ENCODE data around the gene MYBPC3.
A peak's percentile ranks its signal among the peaks of the same experiment; 100 is the strongest.

Gene MYBPC3

DNA sequence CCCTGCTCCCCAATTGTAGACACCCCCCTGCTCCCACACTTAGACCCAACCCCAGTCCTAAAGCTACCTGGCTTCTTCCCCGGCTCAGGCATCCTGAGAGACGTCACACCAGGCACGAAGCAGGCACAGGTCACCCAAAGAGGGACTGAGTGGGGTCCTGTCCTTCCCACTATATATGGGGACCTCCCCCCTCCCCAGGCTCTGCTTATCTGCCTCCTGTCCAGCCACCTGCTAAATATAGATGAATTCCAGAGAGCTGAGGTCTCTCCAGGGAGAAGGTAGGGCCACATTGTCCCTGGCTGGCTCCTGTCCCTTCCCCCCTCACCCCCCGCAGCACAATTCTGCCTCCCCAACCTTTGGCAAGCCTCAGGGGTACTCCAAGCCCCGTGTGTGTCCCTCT is at the start of gene MYBPC3:
TSS of gene MYBPC3 (minus strand) at position 147 of the 400 bp plus-strand sequence. CDS start at position 92, 55 bp downstream.
- DNase-seq: no peak

DNA sequence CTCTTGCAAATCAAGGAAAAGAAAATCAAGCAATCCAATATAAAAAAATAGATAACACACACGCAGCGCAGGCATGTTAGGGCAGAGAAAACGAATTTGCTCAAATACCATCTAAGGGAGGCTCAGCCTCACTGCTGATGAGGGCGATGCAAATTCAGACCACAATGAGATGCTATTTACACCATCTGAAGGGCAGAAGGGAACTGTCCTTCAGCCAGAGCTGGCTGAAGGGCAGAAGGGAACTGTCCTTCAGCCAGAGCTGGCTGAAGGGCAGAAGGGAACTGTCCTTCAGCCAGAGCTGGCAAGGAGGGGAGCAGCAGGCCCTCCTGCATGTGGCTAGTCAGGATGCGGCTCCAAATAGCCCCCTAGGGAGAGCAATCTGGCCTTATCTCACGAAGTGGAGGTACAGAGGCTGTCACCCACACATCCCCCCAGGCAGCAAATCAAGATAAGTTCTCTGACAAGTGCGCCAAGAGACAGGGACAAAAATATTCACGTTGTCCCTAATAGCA is 48.3 kb upstream of the MYBPC3 start:
- no peak for DNase-seq

- peak in 1 of 56 donors; percentile 45 for DNase-seq
These were observed 47.6 kb upstream of the MYBPC3 start for GRCh38 chr11:47399860-47400767.

DNA sequence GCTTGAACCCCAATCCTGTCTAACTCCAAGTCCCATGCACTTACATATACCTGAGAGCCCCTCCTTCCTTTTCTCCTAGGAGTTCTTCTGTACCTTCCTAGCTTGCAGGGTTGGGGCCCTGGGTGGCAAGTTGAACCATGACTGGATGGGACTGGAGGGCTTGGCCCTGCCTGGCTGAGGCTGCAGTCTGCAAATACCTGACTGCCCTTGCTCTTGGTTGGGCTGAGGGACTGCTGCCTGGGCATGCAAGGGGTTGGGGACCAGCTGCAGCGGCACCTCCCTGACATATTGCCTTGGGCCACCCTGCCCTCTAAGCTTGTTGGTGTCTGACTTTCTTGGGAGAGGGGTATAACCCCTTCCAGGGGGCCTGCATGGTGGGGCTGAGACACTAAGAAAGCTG is 46.0 kb upstream of the MYBPC3 start:
- DNase-seq: no peak

DNA sequence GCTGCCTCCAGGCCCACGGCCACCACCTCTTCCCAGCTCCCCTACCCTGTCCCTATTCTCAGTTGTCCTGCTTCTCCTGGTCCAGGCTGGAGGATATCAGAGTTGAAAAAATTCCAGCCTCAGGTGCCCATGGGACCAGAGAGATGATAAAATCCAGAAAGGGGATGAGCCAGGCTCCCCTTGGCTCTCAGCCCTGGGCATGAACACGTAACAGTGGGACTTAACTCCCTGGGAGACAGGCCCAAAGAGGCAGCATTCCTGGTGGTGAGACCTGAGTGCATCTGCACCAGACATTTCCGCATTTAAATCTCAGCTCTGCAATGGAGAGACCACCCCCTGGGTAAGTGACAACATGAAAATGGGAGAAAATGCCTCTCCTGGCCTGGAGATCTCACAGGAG is 45.5 kb upstream of the MYBPC3 start:
- no peak for DNase-seq

- no peak for DNase-seq
These were observed 43.5 kb upstream of the MYBPC3 start for GRCh38 chr11:47396049-47396320.

- no peak for DNase-seq
These were observed 42.9 kb upstream of the MYBPC3 start for GRCh38 chr11:47395223-47396048.

DNA sequence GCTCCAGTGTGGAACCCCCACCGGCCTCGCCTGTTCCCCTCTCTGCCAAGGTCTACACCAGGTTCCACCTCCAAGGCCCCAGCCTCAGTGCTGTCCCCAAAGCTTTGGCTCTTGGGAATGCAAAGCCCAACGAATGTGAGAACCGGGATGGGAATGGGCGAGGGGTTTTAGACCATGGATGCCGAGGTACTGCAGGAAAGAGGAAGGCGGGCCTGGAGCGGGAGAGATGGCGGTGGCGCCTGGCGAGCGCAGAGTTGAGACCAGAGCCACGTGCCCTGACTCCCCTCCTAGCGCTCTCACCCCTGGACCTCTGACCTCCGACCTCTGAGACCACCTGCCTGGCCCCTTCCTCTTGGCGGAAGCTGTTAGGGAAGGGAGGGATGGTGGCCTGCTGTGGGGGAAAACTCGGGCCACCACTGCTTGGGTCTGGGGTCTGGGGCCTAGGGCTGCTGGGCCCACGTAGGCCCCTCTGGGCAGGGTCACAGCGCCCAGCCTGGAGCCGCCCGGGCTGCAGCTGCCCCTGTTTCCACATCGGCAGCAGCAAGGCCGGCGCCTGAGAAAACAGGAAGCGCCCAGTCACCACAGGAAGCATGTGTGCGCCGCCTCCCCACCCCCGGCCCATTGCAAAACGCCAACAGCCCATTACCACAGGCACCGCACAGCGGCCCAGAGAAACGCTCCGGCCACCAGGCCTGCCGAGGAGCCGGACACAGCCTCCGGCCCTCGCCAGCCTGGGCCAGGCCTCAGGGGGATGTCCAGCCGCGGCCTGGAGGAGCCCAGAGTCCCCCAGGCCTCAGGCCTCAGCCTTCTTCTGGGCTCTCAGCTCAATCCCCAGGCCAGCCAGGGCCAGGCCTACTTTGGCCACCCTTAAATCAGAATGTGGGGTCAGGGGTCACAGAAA is 42.1 kb upstream of the MYBPC3 start:
- DNase-seq: peak in 8 of 56 donors; percentile 20 to 46 (median 32)

- DNase-seq: no peak
These were observed 41.5 kb upstream of the MYBPC3 start for GRCh38 chr11:47394050-47394321.

GRCh38 chr11:47393163-47394049 is 40.9 kb upstream of the MYBPC3 start:
- peak in 4 of 56 donors; percentile 32 to 58 (median 42) for DNase-seq

DNA sequence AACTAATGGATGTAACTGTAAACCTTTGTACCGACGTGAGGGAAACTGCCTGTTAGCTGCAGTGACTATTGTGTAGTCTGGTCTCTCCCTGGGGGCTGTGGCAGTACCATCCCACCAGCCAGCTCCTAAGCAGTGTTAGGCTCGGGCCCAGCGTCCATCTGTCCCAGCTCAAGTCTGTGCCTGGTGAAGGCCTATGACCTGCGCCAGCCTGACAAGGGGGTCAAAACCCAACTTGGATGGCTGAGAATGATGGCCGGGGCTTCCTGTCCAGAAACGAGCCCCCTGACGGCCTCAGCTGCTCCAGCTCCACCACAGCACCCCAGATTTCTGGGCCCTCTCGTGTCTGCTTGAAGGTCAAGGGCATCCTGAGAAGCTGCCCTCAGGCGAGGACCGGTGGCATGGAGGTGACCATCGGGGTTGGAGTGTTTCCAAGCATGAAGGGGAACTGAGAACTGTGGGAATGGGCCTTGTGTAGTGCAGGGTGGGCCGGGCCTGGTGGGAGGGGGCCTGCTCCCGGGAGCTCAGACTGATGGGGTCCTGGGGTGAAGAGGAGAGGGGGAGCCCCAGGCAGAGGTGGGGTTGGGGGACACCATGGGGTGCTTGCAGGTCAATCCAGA is 40.2 kb upstream of the MYBPC3 start:
- peak in 1 of 56 donors; percentile 44 for DNase-seq

DNA sequence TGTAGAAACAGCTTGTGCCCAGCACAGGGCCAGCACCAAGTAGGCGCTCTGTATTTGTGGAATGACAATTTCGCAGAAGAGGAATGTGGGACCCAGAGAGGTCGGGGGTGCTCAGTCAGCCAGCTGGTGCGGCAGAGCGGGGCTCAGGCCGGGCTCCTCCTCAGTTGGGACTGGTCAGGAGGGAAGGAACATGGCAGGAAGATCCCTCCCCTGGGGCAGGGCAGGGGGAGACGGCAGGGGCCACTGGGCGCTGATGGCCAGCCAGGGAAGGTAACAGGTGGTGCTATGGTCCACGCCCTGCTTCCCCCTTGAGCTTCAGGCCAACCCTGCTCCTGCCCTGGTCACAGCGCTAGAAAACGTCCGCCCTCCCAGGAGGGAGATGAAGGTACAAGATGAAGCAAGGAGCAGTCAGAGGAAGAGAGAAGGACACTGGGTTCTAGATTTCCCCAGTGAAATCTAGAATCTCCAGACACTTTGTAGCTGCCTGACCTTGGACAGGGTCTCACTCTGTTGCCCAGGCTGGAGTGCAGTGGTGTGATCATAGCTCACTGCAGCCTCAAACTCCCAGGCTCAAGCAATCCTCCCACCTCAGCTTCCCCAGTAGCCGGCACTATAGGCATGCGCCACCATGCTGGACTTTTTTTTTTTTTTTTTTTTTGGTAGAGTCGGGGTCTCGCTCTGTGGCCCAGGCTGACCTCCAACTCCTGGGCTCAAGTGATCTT is 39.4 kb upstream of the MYBPC3 start:
- DNase-seq: no peak

- peak in 2 of 56 donors; percentile 28 to 30 for DNase-seq
These were observed 38.6 kb upstream of the MYBPC3 start for GRCh38 chr11:47391077-47391583.

- DNase-seq: no peak
These were observed 37.9 kb upstream of the MYBPC3 start for GRCh38 chr11:47390422-47390760.

DNA sequence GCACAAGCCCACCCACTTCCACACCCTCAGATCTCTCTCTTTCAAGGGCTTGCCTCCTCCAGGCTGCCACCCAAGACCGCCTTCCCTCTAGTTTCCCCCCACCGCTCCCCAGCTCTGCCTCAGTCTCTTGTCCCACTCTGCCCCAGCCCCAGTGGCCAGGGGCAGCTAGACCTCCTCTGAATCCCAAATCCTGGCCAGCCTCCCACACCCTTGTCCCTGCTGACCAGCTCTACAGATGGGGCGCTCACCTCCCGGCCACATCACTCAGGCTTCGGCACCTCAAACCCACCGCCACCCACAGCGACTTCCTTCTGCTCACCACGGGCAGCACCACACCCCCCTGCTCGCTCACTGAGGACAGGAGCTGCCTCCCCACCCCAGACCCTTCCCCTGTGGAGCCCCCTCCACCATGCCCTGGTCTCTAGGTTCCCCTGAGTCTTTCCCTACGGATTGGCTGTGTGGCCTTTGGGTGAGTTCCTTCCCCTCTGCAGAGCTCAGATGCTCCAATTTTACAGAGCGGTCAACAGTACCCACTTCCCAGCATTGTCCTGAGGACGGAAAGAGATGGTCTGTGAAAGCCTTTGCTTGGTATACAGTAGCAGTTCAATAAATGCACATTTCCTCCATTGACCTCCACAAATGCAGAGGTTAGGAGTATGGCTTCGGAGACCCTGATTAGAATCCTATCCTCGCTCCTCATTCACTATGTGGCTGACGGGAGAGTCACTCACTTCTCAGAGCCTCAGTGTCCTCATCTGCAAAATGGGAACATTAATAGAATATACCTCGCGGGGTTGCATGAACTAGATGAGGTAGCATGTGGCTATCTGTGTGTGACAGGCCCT is 37.3 kb upstream of the MYBPC3 start:
- DNase-seq: no peak

GRCh38 chr11:47388697-47389576 is 36.4 kb upstream of the MYBPC3 start:
- DNase-seq: no peak
